Uterus (tissue), 4 donors: ENCODE data around the gene TIGD1. TPM values are rescaled to one million over a fixed set of nuclear protein-coding genes. Genes with fewer than 3 reads are reported as not detected.

Source experiments
- DNase-seq, 2 donors: peaks; one replicate each; pipeline ENCODE4 v3.0.0-alpha.2; 2019 to 2020
- H3K27ac ChIP-seq, 2 donors: fragments of 200-600 bp; sonication (generic); 1 replicate in 1 of 2; 2 replicates in 1 of 2; pipeline ENCODE4 v1.5.1; 2016 to 2018
- H3K27me3 ChIP-seq, 2 donors: fragments of 200-600 bp; sonication (generic); one replicate each; pipeline ENCODE4 v1.5.1; 2018 to 2019; ENCODE audit warnings: control low read depth in 1 of 2
- H3K36me3 ChIP-seq, 2 donors: fragments of 200-600 bp; sonication (generic); one replicate each; pipeline ENCODE4 v1.5.1; 2019; ENCODE audit warnings: control low read depth in 1 of 2
- H3K4me1 ChIP-seq, 2 donors: fragments of 200-600 bp; sonication (generic); one replicate each; pipeline ENCODE4 v1.5.1; 2018 to 2019; ENCODE audit warnings: control low read depth in 1 of 2
- H3K4me3 ChIP-seq, 2 donors: fragments of 200-600 bp; sonication (generic); 1 replicate in 1 of 2; 2 replicates in 1 of 2; pipeline ENCODE4 v1.5.1; 2018 to 2019; ENCODE audit warnings: mild to moderate bottlenecking in 1 of 2
- H3K9me3 ChIP-seq, 2 donors: fragments of 200-600 bp; sonication (generic); one replicate each; pipeline ENCODE4 v1.5.1; 2019; ENCODE audit warnings: control low read depth in 1 of 2
- CTCF ChIP-seq, 4 experiments: fragments of 200-600 bp in 2 of 4; fragments of 450-650 bp in 2 of 4; sonication (generic) in 2 of 4; IDR thresholded peaks; one replicate each; pipeline ENCODE4 v1.5.1; 2016 to 2019; ENCODE audit warnings: antibody characterized with exemption in 4 of 4, mild to moderate bottlenecking in 2 of 4, moderate library complexity in 1 of 4
- POLR2A ChIP-seq, 2 donors: fragments of 450-650 bp; IDR thresholded peaks; one replicate each; pipeline ENCODE4 v1.6.1; 2016; ENCODE audit warnings: antibody characterized with exemption in 2 of 2, mild to moderate bottlenecking in 1 of 2, moderate library complexity in 1 of 2
- intact Hi-C: fragments of 100-400 bp; cut with DNase I; formaldehyde crosslinking; loops from one replicate; pipeline ENCODE4 v1.15.1; 2023; ENCODE audit warnings: low total_unique reads
- total RNA-seq, 4 donors: library from RNA; depleted of rRNA in 3 of 4; stranded (reverse); fragments of >200 nt in 3 of 4; gene quantifications; one replicate each; pipeline versions ENCODE4 v1.1.0 to v1.2.4, GENCODE V29; 2014 to 2023
- donor health status: DM: yes; HTN: yes; CAD: no.

Gene TIGD1
- total RNA-seq, 4 donors from 2014 or later: 4.6 to 8.5 (median 5.0) TPM

- intact Hi-C loops: no loop called here
- Histone ChIP-seq H3K9me3 (no peaks in the 10 kb centered on the region), H3K27me3 (no peaks in the 10 kb centered on the region), H3K27ac (no peak overlapping the region), H3K36me3 (no peaks in the 10 kb centered on the region), H3K4me1 (peaks cover 5 to 11% of the 10 kb centered on the region in 2 donors), H3K4me3 (no peak overlapping the region)
- DNase-seq: no peak
- TF ChIP-seq POLR2A (IDR thresholded peaks at IDR 0.05) (no peak), CTCF (IDR thresholded peaks at IDR 0.05) (no peak)
These were observed 2.4 kb downstream of the TIGD1 start for GRCh38 chr2:232547991-232548390.

GRCh38 chr2:232545511-232546375 lies 4.6 kb downstream of the TIGD1 start:
- Histone ChIP-seq H3K9me3 (no peaks in the 10 kb centered on the region), H3K27ac (no peak overlapping the region), H3K36me3 (no peaks in the 10 kb centered on the region), H3K27me3 (no peaks in the 10 kb centered on the region), H3K4me1 (no peaks in the 10 kb centered on the region), H3K4me3 (no peak overlapping the region)
- no peak for DNase-seq
- intact Hi-C loops: no loop called here
- TF ChIP-seq CTCF (IDR thresholded peaks at IDR 0.05): no peak
- TF ChIP-seq POLR2A (IDR thresholded peaks at IDR 0.05): no peak

GRCh38 chr2:232544674-232545073 lies 5.7 kb downstream of the TIGD1 start:
- Histone ChIP-seq H3K4me3 (no peak overlapping the region), H3K36me3 (no peaks in the 10 kb centered on the region), H3K27me3 (no peaks in the 10 kb centered on the region), H3K4me1 (no peaks in the 10 kb centered on the region), H3K27ac (no peak overlapping the region), H3K9me3 (no peaks in the 10 kb centered on the region)
- TF ChIP-seq CTCF (IDR thresholded peaks at IDR 0.05) (no peak), POLR2A (IDR thresholded peaks at IDR 0.05) (no peak)
- intact Hi-C loops: no loop called here
- DNase-seq: no peak

- H3K36me3 ChIP-seq: no peaks in the 10 kb centered on the region
- no peak overlapping the region for H3K4me3 ChIP-seq
- no peak overlapping the region for H3K27ac ChIP-seq
- DNase-seq: peak in 1 of 2 donors; percentile 8
- no peaks in the 10 kb centered on the region for H3K4me1 ChIP-seq
- no peaks in the 10 kb centered on the region for H3K9me3 ChIP-seq
- TF ChIP-seq POLR2A (IDR thresholded peaks at IDR 0.05) (no peak), CTCF (IDR thresholded peaks at IDR 0.05) (no peak)
- intact Hi-C loops: no loop called here
- no peaks in the 10 kb centered on the region for H3K27me3 ChIP-seq
These were observed 6.3 kb downstream of the TIGD1 start for GRCh38 chr2:232543928-232544631.

GRCh38 chr2:232543491-232543890 lies 6.9 kb downstream of the TIGD1 start:
- intact Hi-C loops: no loop called here
- DNase-seq: peak in 1 of 2 donors; percentile 7
- H3K9me3 ChIP-seq: no peaks in the 10 kb centered on the region
- H3K27ac ChIP-seq: no peak overlapping the region
- no peaks in the 10 kb centered on the region for H3K36me3 ChIP-seq
- no peaks in the 10 kb centered on the region for H3K4me1 ChIP-seq
- TF ChIP-seq POLR2A (IDR thresholded peaks at IDR 0.05): no peak
- TF ChIP-seq CTCF (IDR thresholded peaks at IDR 0.05): no peak
- H3K4me3 ChIP-seq: no peak overlapping the region
- no peaks in the 10 kb centered on the region for H3K27me3 ChIP-seq
